ENCODE measurements around the gene SMYD2.

SMYD2 gene

DNA sequence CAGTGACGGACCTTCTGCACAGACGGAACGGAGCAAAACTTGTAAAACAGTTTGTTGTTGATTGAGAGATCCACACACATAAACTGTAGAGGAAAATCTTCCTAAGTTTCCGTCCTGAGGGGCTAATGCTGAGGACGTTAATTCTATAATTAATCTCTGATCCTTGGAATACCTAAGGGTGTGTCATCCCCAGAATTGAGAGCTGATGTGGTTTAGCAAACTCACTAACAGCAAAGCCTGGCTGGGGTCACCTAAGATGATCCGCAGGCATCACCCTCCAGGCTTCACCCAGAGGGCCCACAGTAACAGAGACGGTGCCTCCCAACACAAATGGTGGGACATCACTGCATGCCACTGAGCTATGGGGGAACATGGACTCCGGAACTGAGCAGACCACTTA is 97.5 kb downstream of the SMYD2 start:
- DNase-seq (ENCODE audit: low spot score): no peak
- TF ChIP-seq, protein P1, sequence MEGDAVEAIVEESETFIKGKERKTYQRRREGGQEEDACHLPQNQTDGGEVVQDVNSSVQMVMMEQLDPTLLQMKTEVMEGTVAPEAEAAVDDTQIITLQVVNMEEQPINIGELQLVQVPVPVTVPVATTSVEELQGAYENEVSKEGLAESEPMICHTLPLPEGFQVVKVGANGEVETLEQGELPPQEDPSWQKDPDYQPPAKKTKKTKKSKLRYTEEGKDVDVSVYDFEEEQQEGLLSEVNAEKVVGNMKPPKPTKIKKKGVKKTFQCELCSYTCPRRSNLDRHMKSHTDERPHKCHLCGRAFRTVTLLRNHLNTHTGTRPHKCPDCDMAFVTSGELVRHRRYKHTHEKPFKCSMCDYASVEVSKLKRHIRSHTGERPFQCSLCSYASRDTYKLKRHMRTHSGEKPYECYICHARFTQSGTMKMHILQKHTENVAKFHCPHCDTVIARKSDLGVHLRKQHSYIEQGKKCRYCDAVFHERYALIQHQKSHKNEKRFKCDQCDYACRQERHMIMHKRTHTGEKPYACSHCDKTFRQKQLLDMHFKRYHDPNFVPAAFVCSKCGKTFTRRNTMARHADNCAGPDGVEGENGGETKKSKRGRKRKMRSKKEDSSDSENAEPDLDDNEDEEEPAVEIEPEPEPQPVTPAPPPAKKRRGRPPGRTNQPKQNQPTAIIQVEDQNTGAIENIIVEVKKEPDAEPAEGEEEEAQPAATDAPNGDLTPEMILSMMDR (IDR thresholded peaks at IDR 0.05; ENCODE audit: extremely low read depth, missing control alignments): no peak

DNA sequence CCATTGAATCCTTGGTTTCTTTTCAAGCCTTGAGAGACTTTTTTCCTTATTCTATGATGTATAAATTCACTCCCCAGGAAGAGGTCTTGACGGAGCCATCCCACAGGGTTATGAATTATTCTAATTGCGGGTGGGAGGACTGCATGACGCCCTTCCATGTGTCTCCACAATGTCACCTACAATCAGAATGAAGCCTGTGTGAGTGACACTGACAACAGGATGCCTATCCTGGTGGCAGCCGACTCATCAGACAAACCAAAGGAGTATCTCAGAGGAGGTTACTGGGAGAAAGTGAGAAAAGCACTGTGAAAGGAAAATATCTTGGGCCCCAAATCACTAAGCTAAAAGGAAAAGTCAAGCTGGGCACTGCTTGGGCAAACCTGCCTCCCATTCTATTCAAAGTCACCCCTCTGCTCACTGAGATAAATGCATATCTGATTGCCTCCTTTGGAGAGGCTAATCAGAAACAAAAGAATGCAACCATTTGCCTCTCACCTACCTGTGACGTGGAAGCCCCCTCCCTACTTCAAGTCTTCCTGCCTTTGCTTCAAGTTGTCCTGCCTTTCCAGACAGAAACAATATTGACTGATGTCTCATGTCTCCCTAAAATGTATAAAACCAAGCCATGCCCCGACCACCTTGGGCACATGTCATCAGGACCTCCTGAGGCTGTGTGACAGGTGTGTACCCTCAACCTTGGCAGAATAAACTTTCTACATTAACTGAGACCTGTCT is 98.4 kb downstream of the SMYD2 start:
- TF ChIP-seq, protein P1 (IDR thresholded peaks at IDR 0.05; ENCODE audit: extremely low read depth, missing control alignments): no peak
- DNase-seq (ENCODE audit: low spot score): no peak

DNA sequence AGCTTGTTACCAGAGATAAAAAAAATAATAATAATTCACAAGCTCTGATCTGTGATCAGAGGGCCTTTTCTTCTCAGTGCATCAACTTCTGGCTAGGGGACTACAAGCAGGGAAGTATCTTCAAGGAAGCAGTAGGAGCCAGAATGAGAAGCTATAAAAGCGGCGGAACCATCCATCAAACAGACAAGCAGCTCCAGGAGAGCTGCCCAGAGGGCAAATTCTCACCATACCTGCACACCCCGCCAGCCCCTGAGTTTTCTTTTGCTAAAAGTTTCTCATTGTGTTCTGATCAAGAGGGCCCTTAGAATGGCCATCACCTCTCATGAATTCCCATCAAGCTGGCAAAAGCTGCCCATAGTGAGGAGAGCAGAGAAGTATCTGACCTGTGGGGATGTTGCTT is 99.4 kb downstream of the SMYD2 start:
- DNase-seq (ENCODE audit: low spot score): no peak

DNA sequence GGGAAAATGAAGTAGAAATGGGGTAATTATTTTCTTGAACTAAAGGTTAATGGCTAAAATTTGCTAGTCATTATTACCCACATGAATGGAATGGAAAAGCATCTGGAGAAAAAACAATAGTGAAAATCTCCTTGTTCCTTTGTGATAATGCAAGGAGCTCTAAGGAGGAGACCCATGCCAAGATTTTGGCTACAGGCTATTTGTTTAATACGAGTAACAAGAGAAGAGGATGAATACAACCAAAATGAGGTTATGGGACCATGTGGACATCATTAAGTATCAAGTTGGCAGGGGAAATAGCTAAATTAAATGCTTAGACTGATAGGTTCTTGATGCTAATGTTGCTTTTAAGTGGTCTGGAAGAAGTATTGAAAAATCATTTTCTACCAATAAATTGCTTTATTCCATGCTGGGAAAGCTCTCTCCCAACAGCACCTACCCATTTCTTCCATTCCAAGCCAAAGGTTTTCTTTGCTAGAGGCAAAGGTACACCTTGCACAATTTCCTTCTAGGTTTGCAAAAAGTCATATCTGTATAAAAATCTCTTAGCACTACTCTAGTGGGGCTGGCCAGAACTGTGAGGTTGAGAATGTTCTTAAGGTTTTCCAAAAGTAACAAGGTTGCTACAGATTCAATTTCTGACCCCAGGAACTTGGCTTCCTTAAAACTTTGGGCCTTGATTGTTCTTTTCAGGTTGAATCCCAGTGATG is 100.2 kb downstream of the SMYD2 start:
- TF ChIP-seq, protein P1 (IDR thresholded peaks at IDR 0.05; ENCODE audit: extremely low read depth, missing control alignments): no peak
- DNase-seq (ENCODE audit: low spot score): no peak

More for the DNA sequence above, 99.4 kb downstream of the SMYD2 start:
- TF ChIP-seq, protein P1 (IDR thresholded peaks at IDR 0.05; ENCODE audit: extremely low read depth, missing control alignments): no peak

DNA sequence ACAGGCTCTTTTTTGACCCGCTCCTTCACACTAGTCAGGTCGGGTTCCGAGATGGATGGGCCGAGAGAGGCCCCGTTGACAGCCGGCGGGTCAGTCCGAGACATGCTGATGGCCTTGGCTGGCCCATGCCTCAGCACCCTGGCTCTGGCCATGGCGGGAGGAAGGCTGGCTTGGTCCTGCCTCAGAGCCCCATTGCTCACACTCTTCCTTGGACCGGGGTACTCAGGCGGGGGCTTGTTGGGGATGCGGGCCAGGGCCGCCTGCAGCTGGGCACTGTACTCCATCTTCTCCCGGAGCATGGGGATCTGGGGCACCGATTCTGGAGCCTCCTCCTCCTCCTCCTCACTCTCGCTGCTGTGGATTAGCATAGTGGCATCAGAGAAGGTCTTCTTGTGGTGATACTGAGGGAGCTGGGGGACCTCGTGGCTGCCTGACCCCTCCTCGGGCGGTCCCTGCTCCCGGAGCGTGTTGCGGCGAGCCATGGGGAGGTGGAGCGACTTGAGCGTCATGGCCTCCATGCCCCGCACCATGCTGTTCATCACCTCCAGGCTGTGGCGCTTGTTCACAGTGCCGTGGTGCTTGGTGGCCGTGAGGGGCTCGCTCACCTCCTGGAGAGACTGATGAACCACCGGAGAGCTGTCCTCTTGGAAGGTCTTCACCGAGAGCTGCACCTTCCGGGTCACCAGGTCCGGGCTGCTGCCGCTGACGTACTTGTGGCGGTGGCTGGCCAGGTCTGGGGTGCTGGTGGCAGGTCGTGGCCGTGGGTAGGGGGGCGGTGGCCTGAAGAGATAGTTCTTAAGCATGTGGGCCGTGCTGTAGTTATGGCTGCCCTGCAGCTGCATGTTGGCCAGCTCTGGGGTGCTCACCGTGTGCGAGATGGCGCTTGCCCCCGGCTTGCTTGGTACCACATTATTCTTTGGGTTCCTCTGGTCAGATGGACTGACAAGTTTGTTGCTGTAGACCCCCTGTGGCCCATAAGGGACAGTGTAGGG is 102.7 kb downstream of the SMYD2 start:
- DNase-seq (ENCODE audit: low spot score): no peak
- TF ChIP-seq, protein P1 (IDR thresholded peaks at IDR 0.05; ENCODE audit: extremely low read depth, missing control alignments): no peak

DNA sequence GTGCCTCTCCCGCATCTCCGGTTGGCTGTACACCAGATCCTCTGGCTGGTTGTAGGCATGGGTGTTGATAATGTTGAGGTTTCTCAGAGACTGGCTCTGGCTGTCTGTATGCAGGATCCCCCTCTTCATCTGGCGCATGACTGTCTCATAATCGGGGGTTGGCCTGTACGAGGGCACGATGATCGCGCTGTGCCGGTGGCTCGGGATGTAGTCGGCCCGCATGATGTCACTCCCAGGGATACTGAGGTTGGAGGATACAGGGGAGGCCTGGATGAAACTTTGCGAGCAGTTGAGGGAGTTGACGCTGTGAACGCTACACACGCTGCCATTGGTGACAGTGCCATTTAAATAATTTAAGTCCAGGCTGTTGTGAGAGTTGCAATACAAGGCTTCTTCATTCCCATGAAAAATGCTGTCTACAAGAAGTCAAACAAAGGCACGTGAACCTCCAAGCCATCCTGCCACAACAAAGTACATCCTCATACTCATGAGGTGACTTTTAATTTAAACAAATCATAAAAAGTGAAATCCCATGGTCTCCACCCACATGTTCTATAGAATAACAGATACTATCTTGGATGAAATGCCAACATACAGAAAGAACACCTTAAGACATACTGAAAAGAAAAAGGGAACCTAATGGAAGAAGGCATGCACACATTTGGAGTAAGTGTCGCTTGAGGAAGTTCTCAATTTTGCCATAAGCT is 103.6 kb downstream of the SMYD2 start:
- TF ChIP-seq, protein P1 (IDR thresholded peaks at IDR 0.05; ENCODE audit: extremely low read depth, missing control alignments): no peak
- no peak for DNase-seq (ENCODE audit: low spot score)
